Stimulated activated CD8-positive, alpha-beta memory T cell treated with anti-CD3 and anti-CD28 coated beads, Interleukin-15, amount 100 ng/mL, for 48 hours (primary cell): ENCODE data around the gene CHSY1.
"Not testable (repeated sequence)": the region's sequence is repeated elsewhere in the genome, so short reads cannot be mapped to it uniquely, and the experiment has no call there.

Experiments used
- DNase-seq, 2 donors: peaks; one replicate each; pipeline ENCODE4 v3.0.0-alpha.2; 2020; ENCODE audit warnings: low read depth in 2 of 2

Gene CHSY1

GRCh38 chr15:101251830-101252820, at the start of gene CHSY1:
Gene CHSY1 (minus strand): TSS chr15:101252048. CDS start chr15:101251456, 592 bp downstream.
- peak; percentile 82 to 86 for DNase-seq

GRCh38 chr15:101296418-101297405, 44.9 kb upstream of the CHSY1 start:
- DNase-seq: no peak

GRCh38 chr15:101295607-101296161, 43.8 kb upstream of the CHSY1 start:
- DNase-seq: no peak

- DNase-seq: peak; percentile 97 to 98
Observed at GRCh38 chr15:101294731-101295606, 43.1 kb upstream of the CHSY1 start, which contains the start of gene SNRPA1. Gene SNRPA1 (minus strand): TSS chr15:101295248. CDS start chr15:101295178, 70 bp downstream.

GRCh38 chr15:101293122-101293521, 41.3 kb upstream of the CHSY1 start:
- DNase-seq: no peak

GRCh38 chr15:101288905-101289513, 37.2 kb upstream of the CHSY1 start:
- no peak for DNase-seq

GRCh38 chr15:101287342-101287741, 35.5 kb upstream of the CHSY1 start:
- not testable (repeated sequence) for DNase-seq

- DNase-seq: no peak
Observed at GRCh38 chr15:101286471-101287114, 34.7 kb upstream of the CHSY1 start.

- no peak for DNase-seq
Observed at GRCh38 chr15:101283931-101284330, 32.1 kb upstream of the CHSY1 start.

- no peak for DNase-seq
Observed at GRCh38 chr15:101280007-101280406, 28.2 kb upstream of the CHSY1 start.

- DNase-seq: no peak
Observed at GRCh38 chr15:101277943-101278564, 26.2 kb upstream of the CHSY1 start.

- peak; percentile 84 to 85 for DNase-seq
Observed at GRCh38 chr15:101277038-101277822, 25.4 kb upstream of the CHSY1 start, which contains the start of gene SELENOS. Gene SELENOS (minus strand): TSS chr15:101277485. CDS start chr15:101277417, 68 bp downstream.

- no peak for DNase-seq
Observed at GRCh38 chr15:101276501-101277037, 24.7 kb upstream of the CHSY1 start.

- no peak for DNase-seq
Observed at GRCh38 chr15:101275018-101275417, 23.2 kb upstream of the CHSY1 start.

GRCh38 chr15:101273534-101273933, 21.7 kb upstream of the CHSY1 start:
- DNase-seq: no peak

GRCh38 chr15:101272584-101272983, 20.7 kb upstream of the CHSY1 start:
- no peak for DNase-seq

- DNase-seq: no peak
Observed at GRCh38 chr15:101269479-101270223, 17.8 kb upstream of the CHSY1 start.
